Stimulated activated naive CD4-positive, alpha-beta T cell (primary cell): Measurements from ENCODE around the gene LYAR.

Experiments used
- DNase-seq, 6 experiments: peaks; one replicate each; lab custom pipeline; 2025; lab: John Stamatoyannopoulos, UW

LYAR gene

GRCh38 chr4:4289941-4290850 is at the start of gene LYAR, which contains the start of gene ZBTB49:
Gene LYAR (minus strand): TSS chr4:4290154. CDS start chr4:4283742, 6,412 bp downstream.
Gene ZBTB49 (plus strand): TSS chr4:4290251. CDS start chr4:4299946, 9,695 bp downstream.
- peak; percentile 91 to 97 (median 96) for DNase-seq

GRCh38 chr4:4339504-4340085 is 49.6 kb upstream of the LYAR start:
- DNase-seq: no peak

- DNase-seq: no peak
These were observed 48.5 kb upstream of the LYAR start for GRCh38 chr4:4338210-4339001.

GRCh38 chr4:4334798-4335520 is 45.0 kb upstream of the LYAR start:
- peak; percentile 41 to 71 (median 55) for DNase-seq

- no peak for DNase-seq
These were observed 43.3 kb upstream of the LYAR start for GRCh38 chr4:4333265-4333706.

GRCh38 chr4:4332529-4332928 is 42.6 kb upstream of the LYAR start:
- no peak for DNase-seq

GRCh38 chr4:4330794-4331193 is 40.8 kb upstream of the LYAR start:
- no peak for DNase-seq

- no peak for DNase-seq
These were observed 39.5 kb upstream of the LYAR start for GRCh38 chr4:4329496-4329895.

- DNase-seq: no peak
These were observed 38.9 kb upstream of the LYAR start for GRCh38 chr4:4328840-4329239.

- DNase-seq: no peak
These were observed 38.3 kb upstream of the LYAR start for GRCh38 chr4:4328206-4328605.

- DNase-seq: no peak
These were observed 37.7 kb upstream of the LYAR start for GRCh38 chr4:4327652-4328121.

GRCh38 chr4:4326166-4326565 is 36.2 kb upstream of the LYAR start:
- DNase-seq: no peak

- no peak for DNase-seq
These were observed 35.4 kb upstream of the LYAR start for GRCh38 chr4:4325321-4325720.

GRCh38 chr4:4323705-4324534 is 34.0 kb upstream of the LYAR start:
- DNase-seq: no peak

- DNase-seq: no peak
These were observed 32.2 kb upstream of the LYAR start for GRCh38 chr4:4321951-4322688.

- DNase-seq: no peak
These were observed 31.2 kb upstream of the LYAR start for GRCh38 chr4:4320951-4321714.

- no peak for DNase-seq
These were observed 30.6 kb upstream of the LYAR start for GRCh38 chr4:4320528-4320927.

- no peak for DNase-seq
These were observed 27.7 kb upstream of the LYAR start for GRCh38 chr4:4317496-4318232.

GRCh38 chr4:4316150-4316495 is 26.2 kb upstream of the LYAR start:
- no peak for DNase-seq
